ENCODE results near the gene CACNB2.

DNA sequence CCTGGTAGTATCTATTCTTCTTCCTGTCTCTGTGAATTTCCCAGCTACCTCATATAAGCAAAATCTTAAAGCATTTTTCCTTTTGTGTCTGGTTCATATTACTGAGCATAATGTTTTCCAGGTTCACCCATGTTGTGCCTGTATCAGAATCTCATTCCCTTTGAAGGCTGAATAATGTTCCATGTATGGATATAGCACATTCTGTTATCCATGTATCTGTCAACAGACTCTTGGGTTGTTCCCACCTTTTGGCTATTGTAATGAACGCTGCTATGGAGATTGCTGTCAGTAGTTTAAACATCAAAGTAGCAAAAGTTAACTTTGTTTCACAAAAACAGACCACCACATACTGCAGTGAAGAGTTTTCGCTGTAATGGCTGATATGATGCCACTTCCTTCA is 411.2 kb downstream of the CACNB2 start:
- TF ChIP-seq GATA3 (IDR thresholded peaks at IDR 0.05; ENCODE audit: low read depth, low read length) (no peak), GATA2 (IDR thresholded peaks at IDR 0.05; ENCODE audit: low read depth, low read length) (no peak)

Data from SH-SY5Y (cell line).